ENCODE measurements around the gene PSME3IP1.
"Not testable (repeated sequence)": the region's sequence is repeated elsewhere in the genome, so short reads cannot be mapped to it uniquely, and the experiment has no call there.

Gene PSME3IP1

GRCh38 chr16:57200926-57201325, 15.1 kb upstream of the PSME3IP1 start:
- H3K4me3 ChIP-seq (ENCODE audit: low read depth, low read length); DNase-seq (ENCODE audit: low read depth): not testable (repeated sequence)

GRCh38 chr16:57200321-57200720, 14.5 kb upstream of the PSME3IP1 start:
- H3K4me3 ChIP-seq (ENCODE audit: low read depth, low read length); DNase-seq (ENCODE audit: low read depth): not testable (repeated sequence)

GRCh38 chr16:57196753-57197152, 10.9 kb upstream of the PSME3IP1 start:
- no peak overlapping the region for H3K4me3 ChIP-seq (ENCODE audit: low read depth, low read length)
- no peak for DNase-seq (ENCODE audit: low read depth)

GRCh38 chr16:57196286-57196685, 10.4 kb upstream of the PSME3IP1 start:
- DNase-seq (ENCODE audit: low read depth): no peak
- H3K4me3 ChIP-seq (ENCODE audit: low read depth, low read length): no peak overlapping the region

GRCh38 chr16:57194512-57194911, 8.7 kb upstream of the PSME3IP1 start:
- DNase-seq (ENCODE audit: low read depth): peak; percentile 75
- no peak overlapping the region for H3K4me3 ChIP-seq (ENCODE audit: low read depth, low read length)

GRCh38 chr16:57192720-57193486, 7.1 kb upstream of the PSME3IP1 start:
- DNase-seq (ENCODE audit: low read depth): peak; percentile 31
- H3K4me3 ChIP-seq (ENCODE audit: low read depth, low read length): no peak overlapping the region

GRCh38 chr16:57192146-57192545, 6.3 kb upstream of the PSME3IP1 start:
- DNase-seq (ENCODE audit: low read depth): no peak
- H3K4me3 ChIP-seq (ENCODE audit: low read depth, low read length): no peak overlapping the region

GRCh38 chr16:57191056-57191571, 5.3 kb upstream of the PSME3IP1 start:
- DNase-seq (ENCODE audit: low read depth): no peak
- H3K4me3 ChIP-seq (ENCODE audit: low read depth, low read length): no peak overlapping the region

GRCh38 chr16:57190136-57190535, 4.3 kb upstream of the PSME3IP1 start:
- H3K4me3 ChIP-seq (ENCODE audit: low read depth, low read length): no peak overlapping the region
- no peak for DNase-seq (ENCODE audit: low read depth)

GRCh38 chr16:57189527-57189926, 3.7 kb upstream of the PSME3IP1 start:
- DNase-seq (ENCODE audit: low read depth); H3K4me3 ChIP-seq (ENCODE audit: low read depth, low read length): not testable (repeated sequence)

GRCh38 chr16:57188711-57189002, 2.8 kb upstream of the PSME3IP1 start:
- H3K4me3 ChIP-seq (ENCODE audit: low read depth, low read length): no peak overlapping the region
- DNase-seq (ENCODE audit: low read depth): no peak

GRCh38 chr16:57187902-57188710, 2.3 kb upstream of the PSME3IP1 start:
- DNase-seq (ENCODE audit: low read depth): not testable (repeated sequence)
- peak overlapping the region; percentile 93 for H3K4me3 ChIP-seq (ENCODE audit: low read depth, low read length)

GRCh38 chr16:57186872-57187854, 1.3 kb upstream of the PSME3IP1 start:
- peak overlapping the region; percentile 93 for H3K4me3 ChIP-seq (ENCODE audit: low read depth, low read length)
- no peak for DNase-seq (ENCODE audit: low read depth)

GRCh38 chr16:57185446-57185944, 344 bp downstream of the PSME3IP1 start:
- DNase-seq (ENCODE audit: low read depth): no peak

GRCh38 chr16:57184887-57185445, 873 bp downstream of the PSME3IP1 start:
- H3K4me3 ChIP-seq (ENCODE audit: low read depth, low read length): peak overlapping the region; percentile 80
- DNase-seq (ENCODE audit: low read depth): no peak

More at GRCh38 chr16:57185446-57185944, 344 bp downstream of the PSME3IP1 start:
- peak overlapping the region; percentile 80 for H3K4me3 ChIP-seq (ENCODE audit: low read depth, low read length)

- no peak overlapping the region for H3K4me3 ChIP-seq (ENCODE audit: low read depth, low read length)
- no peak for DNase-seq (ENCODE audit: low read depth)
Observed at GRCh38 chr16:57184113-57184512, 1.7 kb downstream of the PSME3IP1 start.

GRCh38 chr16:57179215-57179828, 6.5 kb downstream of the PSME3IP1 start:
- no peak for DNase-seq (ENCODE audit: low read depth)
- no peak overlapping the region for H3K4me3 ChIP-seq (ENCODE audit: low read depth, low read length)

GRCh38 chr16:57178793-57179212, 7.0 kb downstream of the PSME3IP1 start:
- no peak for DNase-seq (ENCODE audit: low read depth)
- H3K4me3 ChIP-seq (ENCODE audit: low read depth, low read length): no peak overlapping the region

All from skeletal muscle cell (primary cell).